CD14-positive monocyte (primary cell): ENCODE measurements around the gene PNMA6E. TPM values are rescaled to one million over a fixed set of nuclear protein-coding genes. Genes with fewer than 3 reads are reported as not detected.

ENCODE experiments used
- DNase-seq, 3 donors: peaks; one replicate each; pipeline ENCODE4 v3.0.0-alpha.2; 2011 to 2022
- H2AFZ ChIP-seq: 2 replicates; pipeline ENCODE4 v1.6.0; 2012; ENCODE audit warnings: mild to moderate bottlenecking, low read depth, low read length, inconsistent platforms; ENCODE audit not compliant: insufficient read depth, poor library complexity, severe bottlenecking
- H3K27ac ChIP-seq, 2 donors: 1 replicate in 1 of 2; 2 replicates in 1 of 2; pipeline ENCODE4 v1.5.1; 2012 to 2013; ENCODE audit warnings: low read length in 2 of 2, control low read depth in 1 of 2, inconsistent platforms in 1 of 2, low read depth in 1 of 2, mild to moderate bottlenecking in 1 of 2
- H3K27me3 ChIP-seq, 2 donors: one replicate each; pipeline versions ENCODE4 v1.6.0 to v1.6.1; 2011 to 2013; ENCODE audit warnings: low read length in 2 of 2; ENCODE audit not compliant: control insufficient read depth in 2 of 2, insufficient read depth in 2 of 2
- H3K36me3 ChIP-seq, 2 donors: replicated peaks in 1 of 2; 1 replicate in 1 of 2; 2 replicates in 1 of 2; pipeline versions ENCODE4 v1.5.1 to v1.6.1; 2012 to 2013; ENCODE audit warnings: low read length in 2 of 2, control low read depth in 1 of 2, inconsistent platforms in 1 of 2, mild to moderate bottlenecking in 1 of 2; ENCODE audit not compliant: insufficient read depth in 2 of 2, control insufficient read depth in 1 of 2
- H3K4me1 ChIP-seq, 2 donors: 1 replicate in 1 of 2; 2 replicates in 1 of 2; pipeline versions ENCODE4 v1.5.1 to v1.6.1; 2012 to 2013; ENCODE audit warnings: low read length in 2 of 2, control low read depth in 1 of 2, inconsistent platforms in 1 of 2, mild to moderate bottlenecking in 1 of 2, moderate library complexity in 1 of 2; ENCODE audit not compliant: insufficient read depth in 2 of 2, control insufficient read depth in 1 of 2
- H3K4me2 ChIP-seq: replicated peaks from 2 replicates; pipeline ENCODE3; 2012; ENCODE audit warnings: low read length, moderate library complexity, mild to moderate bottlenecking; ENCODE audit not compliant: poor library complexity, severe bottlenecking; ENCODE audit errors: extremely low read depth
- H3K4me3 ChIP-seq, 3 experiments: fragments of 200-600 bp in 1 of 3; sonication (generic) in 1 of 3; replicated peaks in 1 of 3; 1 replicate in 2 of 3; 2 replicates in 1 of 3; pipeline ENCODE4 v1.5.1; 2011 to 2013; ENCODE audit warnings: low read length in 3 of 3, mild to moderate bottlenecking in 3 of 3, control low read depth in 2 of 3, low read depth in 2 of 3, inconsistent platforms in 1 of 3, moderate library complexity in 1 of 3
- H3K79me2 ChIP-seq: 2 replicates; pipeline ENCODE4 v1.6.0; 2012; ENCODE audit warnings: mild to moderate bottlenecking, control low read depth, inconsistent platforms, low read length, moderate library complexity; ENCODE audit not compliant: insufficient read depth
- H3K9ac ChIP-seq: 2 replicates; pipeline ENCODE4 v1.6.0; 2017; ENCODE audit warnings: low read length, mild to moderate bottlenecking; ENCODE audit not compliant: insufficient read depth, poor library complexity, severe bottlenecking
- H3K9me3 ChIP-seq, 2 donors: replicated peaks in 1 of 2; 1 replicate in 1 of 2; 2 replicates in 1 of 2; pipeline versions ENCODE4 v1.5.1 to v1.6.1; 2012 to 2013; ENCODE audit warnings: low read length in 2 of 2, control low read depth in 1 of 2; ENCODE audit not compliant: control insufficient read depth in 1 of 2, insufficient read depth in 1 of 2
- H4K20me1 ChIP-seq: 2 replicates; pipeline ENCODE4 v1.6.0; 2012; ENCODE audit warnings: mild to moderate bottlenecking, low read length, control low read depth, moderate library complexity; ENCODE audit not compliant: insufficient read depth
- H3K27ac Mint-ChIP-seq, 7 donors: one replicate each; pipeline ENCODE4 v1.8.0; 2020; ENCODE audit warnings: mild to moderate bottlenecking in 7 of 7, mixed read lengths in 7 of 7, moderate library complexity in 6 of 7, inconsistent platforms in 2 of 7
- H3K27me3 Mint-ChIP-seq, 3 donors: one replicate each; pipeline ENCODE4 v1.8.0; 2021 to 2022; ENCODE audit warnings: low read depth in 3 of 3, mild to moderate bottlenecking in 3 of 3, mixed read lengths in 3 of 3, moderate library complexity in 3 of 3, inconsistent platforms in 1 of 3
- H3K36me3 Mint-ChIP-seq, 2 donors: one replicate each; pipeline ENCODE4 v1.8.0; 2020; ENCODE audit warnings: mixed read lengths in 2 of 2, inconsistent platforms in 1 of 2, mild to moderate bottlenecking in 1 of 2
- H3K4me1 Mint-ChIP-seq: one replicate; pipeline ENCODE4 v1.8.0; 2020; ENCODE audit warnings: mild to moderate bottlenecking, mixed read lengths
- H3K4me3 Mint-ChIP-seq, 2 donors: one replicate each; pipeline ENCODE4 v1.8.0; 2020; ENCODE audit warnings: mild to moderate bottlenecking in 2 of 2, mixed read lengths in 2 of 2, moderate library complexity in 1 of 2
- H3K9me3 Mint-ChIP-seq, 7 donors: one replicate each; pipeline ENCODE4 v1.8.0; 2020 to 2022; ENCODE audit warnings: mixed read lengths in 7 of 7, mild to moderate bottlenecking in 6 of 7, moderate library complexity in 6 of 7, inconsistent platforms in 2 of 7
- CTCF ChIP-seq: fragments of 200-600 bp; IDR thresholded peaks from one replicate; pipeline ENCODE4 v1.8.0; 2022; ENCODE audit warnings: antibody characterized with exemption, mild to moderate bottlenecking
- WGBS: methylation state at CpG from one replicate; pipeline ENCODE4 v1.1.5; 2013; ENCODE audit warnings: missing lambda C conversion rate; ENCODE audit not compliant: insufficient coverage; 5-methylcytosine and 5-hydroxymethylcytosine counted together
- intact Hi-C, 2 donors: fragments of 100-400 bp; cut with micrococcal nuclease; formaldehyde crosslinking; loops; one replicate each; pipeline versions ENCODE4 v1.15.0 to v1.15.1; 2023
- polyA plus RNA-seq, 3 donors: library from polyadenylated mRNA; depleted of rRNA in 1 of 3; unstranded in 2 of 3; stranded (reverse) in 1 of 3; fragments of 300-500 nt in 2 of 3; fragments of >200 nt in 1 of 3; fragmentation: Illumina TruSeq in 2 of 3; gene quantifications; 1 replicate in 2 of 3; 2 replicates in 1 of 3; pipeline ENCODE4 v1.2.3, GENCODE V29; 2012 to 2021

The PNMA6E gene
- polyA plus RNA-seq, 3 donors, result not detected

- Histone ChIP-seq H3K9me3 (no peaks in the 10 kb centered on the region), H3K4me1 (no peaks in the 10 kb centered on the region), H3K9ac (no peak overlapping the region), H2AFZ (no peak overlapping the region), H4K20me1 (no peaks in the 10 kb centered on the region), H3K27ac (no peak overlapping the region), H3K36me3 (no peaks in the 10 kb centered on the region), H3K27me3 (peaks cover 2 to 6% of the 10 kb centered on the region in 2 donors), H3K79me2 (no peaks in the 10 kb centered on the region), H3K4me3 (no peak overlapping the region), H3K4me2 (no peak overlapping the region)
- WGBS, result no CpG with 5 or more reads among the region's 3 CpGs
- Mint-ChIP-seq H3K4me3 (no peak overlapping the region), H3K27ac (no peak overlapping the region), H3K9me3 (peaks cover 0 to 4% (median 0%) of the 10 kb centered on the region in 7 donors), H3K27me3 (peaks cover 2 to 24% (median 9%) of the 10 kb centered on the region in 3 donors), H3K4me1 (no peaks in the 10 kb centered on the region), H3K36me3 (no peaks in the 10 kb centered on the region)
- DNase-seq, result no peak
- no peak for TF ChIP-seq CTCF
- intact Hi-C loops, result no loop called here
Observed at GRCh38 chrX:153366119-153366518, 35.0 kb downstream of the PNMA6E start.

DNA sequence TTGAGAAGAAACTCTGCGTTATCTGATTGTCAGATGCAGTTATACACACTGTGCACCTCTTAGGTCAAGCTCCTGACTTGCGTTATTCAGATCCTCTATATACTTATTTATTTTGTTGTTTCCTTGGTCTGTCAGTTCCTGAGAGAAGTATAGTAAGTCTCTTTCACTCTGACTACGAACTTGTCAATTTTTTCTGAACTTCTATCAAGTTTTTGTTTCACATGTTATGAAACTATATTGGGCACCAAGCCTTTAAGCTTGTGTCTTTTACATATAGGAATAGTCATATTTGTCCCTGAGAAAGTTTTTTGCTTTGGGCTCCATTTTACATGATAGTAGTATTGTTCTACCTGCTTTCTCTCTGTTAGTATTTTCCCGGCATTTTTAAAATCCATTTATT lies 35.5 kb downstream of the PNMA6E start:
- Histone ChIP-seq H3K36me3 (no peaks in the 10 kb centered on the region), H3K27ac (no peak overlapping the region), H3K27me3 (peaks cover 3 to 6% of the 10 kb centered on the region in 2 donors), H3K9me3 (no peaks in the 10 kb centered on the region), H3K9ac (no peak overlapping the region), H3K4me2 (no peak overlapping the region), H3K79me2 (no peaks in the 10 kb centered on the region), H4K20me1 (no peaks in the 10 kb centered on the region), H3K4me3 (no peak overlapping the region), H3K4me1 (no peaks in the 10 kb centered on the region), H2AFZ (no peak overlapping the region)
- H3K27ac Mint-ChIP-seq, result no peak overlapping the region
- intact Hi-C loops, result no loop called here
- H3K36me3 Mint-ChIP-seq, result no peaks in the 10 kb centered on the region
- no peak for TF ChIP-seq CTCF
- peaks cover 2 to 21% (median 9%) of the 10 kb centered on the region in 3 donors for H3K27me3 Mint-ChIP-seq
- no peak for DNase-seq
- H3K9me3 Mint-ChIP-seq, result peaks cover 0 to 4% (median 0%) of the 10 kb centered on the region in 7 donors
- no peak overlapping the region for H3K4me3 Mint-ChIP-seq
- WGBS, result no CpG with 5 or more reads among the region's 4 CpGs
- H3K4me1 Mint-ChIP-seq, result no peaks in the 10 kb centered on the region
